Right ventricle myocardium superior (tissue), 1 donor: Measurements from ENCODE around the gene GAS5. TPM values are rescaled to one million over a fixed set of nuclear protein-coding genes. Genes with fewer than 3 reads are reported as not detected.
"Not testable (repeated sequence)": the region's sequence is repeated elsewhere in the genome, so short reads cannot be mapped to it uniquely, and the experiment has no call there.

Experiments used
- ATAC-seq: fragments of 200-7000 bp; cut with Tn5 transposase; one replicate; pipeline ENCODE4 v1.9.1; 2020; ENCODE audit warnings: mild to moderate bottlenecking; ENCODE audit not compliant: poor library complexity
- DNase-seq: peaks from one replicate; pipeline ENCODE4 v3.0.0-alpha.2; 2020
- intact Hi-C: fragments of 100-400 bp; cut with DNase I; formaldehyde crosslinking; loops from one replicate; pipeline ENCODE4 v1.11.2; 2022
- long read RNA-seq: library from polyadenylated mRNA; unstranded; transcript quantifications from one replicate; pipeline ENCODE4 v2.0.0, GENCODE V29; 2021
- total RNA-seq: library from RNA; stranded (reverse); fragmentation: NEBNext Ultra II Directional; extraction: Animal tissue kit (Norgen Biotek cat#: 25700); gene quantifications from one replicate; pipeline ENCODE4 v1.2.1, GENCODE V29; 2021
- donor health status: DM: no; HTN: yes; CAD: no; lungs with severe emphysema.

The GAS5 gene
- 50.2 TPM for total RNA-seq
- long read RNA-seq, partial matches to known transcripts = 2 of 13 reads
- long read RNA-seq, other reads (novel, unspliced or antisense) = 8 of 13 reads

- ATAC-seq (peak; percentile 95), DNase-seq (peak; percentile 99)
- intact Hi-C loops = loop anchor here (5.0 to 10.0 kb wide), 2 partner anchors 97 to 391 kb away; partner anchors contain the start of gene PRDX6
Measured at GRCh38 chr1:173867753-173868265, at the start of gene GAS5. TSS of gene GAS5 (minus strand) at chr1:173867989.

GRCh38 chr1:173917149-173917548, 49.4 kb upstream of the GAS5 start, which contains the start of gene SERPINC1:
TSS of gene SERPINC1 (minus strand) at chr1:173917327. CDS start at chr1:173917259, 68 bp downstream.
- DNase-seq (no peak), ATAC-seq (no peak)
- intact Hi-C loops = no loop called here

DNA sequence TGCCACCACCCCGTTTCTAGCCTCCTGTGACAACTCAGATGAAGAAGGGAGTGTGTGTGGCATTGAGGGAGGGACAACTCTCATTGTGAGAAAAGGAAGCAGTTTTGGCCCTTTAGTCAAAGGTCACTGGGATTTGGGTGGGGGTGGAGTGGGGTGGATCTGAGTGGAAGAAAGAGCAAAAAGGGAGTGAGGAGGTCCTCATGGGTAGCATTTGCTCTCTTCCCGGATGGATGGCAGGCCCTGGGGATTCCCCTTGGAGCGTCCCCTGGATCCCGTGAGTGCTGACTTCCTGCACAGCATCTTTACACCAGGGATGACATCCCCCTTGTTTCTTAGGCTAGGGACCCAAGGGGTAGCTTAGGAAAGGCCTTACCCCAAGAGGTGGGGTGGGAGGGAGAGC, 48.9 kb upstream of the GAS5 start:
- no peak for DNase-seq
- no peak for ATAC-seq
- intact Hi-C loops = no loop called here

DNA sequence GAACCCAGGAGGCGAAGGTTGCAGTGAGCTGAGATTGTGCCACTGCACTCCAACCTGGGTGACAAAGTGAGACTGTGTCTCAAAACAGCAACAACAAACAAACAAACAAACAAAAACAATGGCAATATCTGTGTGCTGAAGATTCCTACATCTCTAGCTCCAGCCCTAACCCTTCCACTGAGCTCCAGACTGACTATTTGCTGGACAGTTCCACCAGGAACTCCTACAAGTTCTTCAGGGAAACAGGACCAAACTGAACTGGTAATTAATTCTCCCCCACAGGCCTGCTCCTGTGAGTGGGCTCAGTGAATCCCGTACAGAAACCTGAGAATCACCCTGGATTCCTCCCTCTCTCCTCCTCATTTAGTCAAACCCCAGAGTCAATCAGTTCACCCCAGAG, 47.8 kb upstream of the GAS5 start:
- no peak for DNase-seq
- intact Hi-C loops = no loop called here
- ATAC-seq = no peak

DNA sequence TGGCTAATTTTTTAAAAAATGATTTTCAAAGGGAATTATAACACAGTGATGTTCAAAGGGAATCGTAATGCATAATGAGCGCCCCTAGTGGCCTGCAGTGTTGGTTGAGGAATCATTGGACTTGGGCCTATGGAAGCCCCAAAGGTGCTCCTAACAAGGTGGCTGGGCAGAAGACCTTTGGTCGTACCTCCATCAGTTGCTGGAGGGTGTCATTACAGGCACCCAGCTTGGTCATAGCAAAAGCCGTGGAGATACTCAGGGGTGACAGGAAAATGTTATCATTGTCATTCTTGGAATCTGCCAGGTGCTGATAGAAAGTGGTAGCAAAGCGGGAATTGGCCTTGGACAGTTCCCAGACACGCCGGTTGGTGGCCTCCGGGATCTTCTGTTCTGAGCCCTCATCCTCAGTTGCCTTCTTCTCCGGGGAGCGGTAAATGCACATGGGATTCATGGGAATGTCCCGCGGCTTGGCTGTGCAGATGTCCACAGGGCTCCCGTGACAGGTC, 46.6 kb upstream of the GAS5 start:
- intact Hi-C loops = no loop called here
- no peak for ATAC-seq
- no peak for DNase-seq

DNA sequence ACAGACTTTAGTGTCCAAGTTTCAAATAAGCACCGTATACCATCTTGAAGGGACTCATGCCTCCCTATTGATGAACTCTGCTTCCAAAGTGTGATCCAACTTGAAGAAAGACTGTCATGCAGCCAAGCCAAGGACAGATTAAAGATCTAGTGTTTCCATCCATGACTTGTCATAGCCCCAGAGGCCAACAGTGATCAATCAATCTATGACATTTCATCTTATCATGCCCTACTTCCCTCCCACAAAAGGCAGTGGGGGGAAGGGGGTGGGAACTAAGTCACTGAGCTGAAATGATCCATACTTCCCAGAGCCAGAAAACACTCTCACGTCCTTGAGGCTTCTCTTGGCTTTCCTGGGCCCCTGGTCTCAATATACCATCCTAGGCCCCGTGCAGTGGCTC, 45.3 kb upstream of the GAS5 start:
- DNase-seq = no peak
- ATAC-seq = no peak
- intact Hi-C loops = no loop called here

- no peak for ATAC-seq
- intact Hi-C loops = no loop called here
- no peak for DNase-seq
Measured at GRCh38 chr1:173903827-173904531, 36.2 kb upstream of the GAS5 start.

DNA sequence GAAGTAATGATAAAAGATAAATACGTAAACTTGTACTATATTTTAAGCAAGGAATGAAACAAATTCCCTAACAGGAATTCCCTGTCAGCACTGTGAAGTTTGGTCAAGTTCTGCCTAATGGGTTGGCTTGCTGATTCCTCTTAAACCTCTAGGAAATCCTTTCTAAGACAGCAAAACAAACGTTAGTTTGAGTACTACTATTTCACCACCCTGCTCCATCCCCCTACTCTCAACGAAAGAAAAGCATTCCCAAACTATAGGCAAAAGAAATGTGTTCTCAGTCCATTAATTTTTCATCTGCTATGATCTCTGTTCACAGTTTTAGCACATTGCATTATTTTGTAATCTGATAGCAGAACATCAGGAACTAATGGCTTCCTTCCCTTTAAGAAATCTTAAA, 33.2 kb upstream of the GAS5 start:
- DNase-seq (no peak), ATAC-seq (no peak)
- intact Hi-C loops = no loop called here

GRCh38 chr1:173900427-173900826, 32.6 kb upstream of the GAS5 start:
- DNase-seq (no peak), ATAC-seq (no peak)
- intact Hi-C loops = no loop called here

DNA sequence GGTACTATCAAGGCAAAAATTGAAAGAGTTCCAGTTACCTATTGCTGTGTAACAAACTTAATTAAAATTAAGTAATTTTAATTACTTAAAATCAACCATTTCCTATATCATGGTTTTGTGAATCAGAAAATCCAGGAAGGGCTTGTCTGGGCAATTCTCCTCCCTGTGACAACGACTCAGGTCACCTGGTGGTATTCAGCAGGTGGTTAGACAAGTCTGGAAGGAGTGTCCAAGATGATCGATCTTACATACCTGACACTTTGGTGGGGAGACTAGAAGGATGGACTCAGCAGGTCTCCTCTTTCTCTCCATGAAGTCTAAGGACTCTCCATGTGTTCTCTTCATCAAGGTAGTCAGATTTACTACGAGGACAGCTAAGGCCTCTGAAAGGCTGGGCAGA, 26.4 kb upstream of the GAS5 start:
- intact Hi-C loops = no loop called here
- no peak for ATAC-seq
- DNase-seq = no peak

- ATAC-seq = no peak
Measured at GRCh38 chr1:173893611-173894010, 25.8 kb upstream of the GAS5 start.

GRCh38 chr1:173889885-173890284, 22.1 kb upstream of the GAS5 start:
- intact Hi-C loops = no loop called here
- no peak for ATAC-seq
- no peak for DNase-seq

More at GRCh38 chr1:173893611-173894010, 25.8 kb upstream of the GAS5 start:
- intact Hi-C loops = no loop called here
- DNase-seq = no peak

DNA sequence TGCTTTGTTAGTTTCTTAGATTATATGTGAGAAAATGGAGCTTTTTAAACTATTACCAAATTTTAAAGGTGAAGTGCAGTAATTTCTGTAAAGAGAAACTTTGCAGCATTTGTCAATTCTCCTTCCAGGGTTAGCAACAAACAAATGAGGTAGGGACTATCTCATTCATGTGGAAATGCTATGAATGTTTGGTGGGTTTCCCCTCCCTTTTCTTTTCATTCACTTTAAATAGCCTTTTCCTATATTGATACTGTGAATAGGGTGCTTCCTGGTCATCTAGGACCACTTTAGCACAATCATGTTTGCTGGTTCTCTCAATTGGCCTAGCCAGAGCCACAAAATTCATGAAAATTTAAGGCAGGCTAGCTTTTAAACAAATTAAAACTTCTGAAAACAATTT, 21.0 kb upstream of the GAS5 start:
- DNase-seq = no peak
- intact Hi-C loops = no loop called here
- no peak for ATAC-seq

GRCh38 chr1:173887627-173888026, 19.8 kb upstream of the GAS5 start:
- intact Hi-C loops = no loop called here
- ATAC-seq = no peak
- no peak for DNase-seq

- no peak for ATAC-seq
- no peak for DNase-seq
- intact Hi-C loops = no loop called here
Measured at GRCh38 chr1:173886746-173887611, 19.2 kb upstream of the GAS5 start.

- DNase-seq = no peak
- ATAC-seq = no peak
- intact Hi-C loops = no loop called here
Measured at GRCh38 chr1:173884701-173885100, 16.9 kb upstream of the GAS5 start.

DNA sequence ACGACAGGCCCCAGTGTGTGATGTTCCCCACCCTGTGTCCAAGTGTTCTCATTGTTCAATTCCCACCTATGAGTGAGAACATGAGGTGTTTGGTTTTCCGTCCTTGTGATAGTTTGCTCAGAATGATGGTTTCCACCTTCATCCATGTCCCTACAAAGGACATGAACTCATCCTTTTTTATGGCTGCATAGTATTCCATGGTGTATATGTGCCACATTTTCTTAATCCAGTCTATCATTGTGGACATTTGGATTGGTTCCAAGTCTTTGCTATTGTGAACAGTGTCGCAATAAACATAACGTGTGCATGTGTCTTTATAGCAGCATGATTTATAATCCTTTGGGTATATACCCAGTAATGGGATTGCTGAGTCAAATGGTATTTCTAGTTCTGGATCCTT, 13.3 kb upstream of the GAS5 start:
- ATAC-seq, intact Hi-C loops, DNase-seq: not testable (repeated sequence)

DNA sequence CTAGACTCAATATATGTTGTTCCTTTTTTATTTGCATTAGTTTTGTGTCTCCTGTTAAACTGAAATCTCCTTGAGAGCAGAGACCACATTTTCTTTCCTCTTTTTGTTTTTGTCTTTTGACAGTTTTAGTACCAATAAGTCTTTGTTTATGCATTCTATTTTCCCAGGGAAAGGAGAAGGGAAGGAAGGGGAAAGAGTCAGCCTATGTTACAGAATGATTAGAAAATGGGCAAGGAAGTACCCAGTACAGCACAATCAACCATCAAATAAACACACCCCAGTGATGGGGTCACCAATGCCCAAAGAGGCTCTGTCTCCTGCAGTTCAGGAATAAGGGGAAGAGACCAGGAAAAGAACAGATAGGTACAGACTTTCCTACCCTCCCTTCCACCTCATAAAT, 10.5 kb upstream of the GAS5 start:
- DNase-seq = no peak
- intact Hi-C loops = no loop called here
- no peak for ATAC-seq

DNA sequence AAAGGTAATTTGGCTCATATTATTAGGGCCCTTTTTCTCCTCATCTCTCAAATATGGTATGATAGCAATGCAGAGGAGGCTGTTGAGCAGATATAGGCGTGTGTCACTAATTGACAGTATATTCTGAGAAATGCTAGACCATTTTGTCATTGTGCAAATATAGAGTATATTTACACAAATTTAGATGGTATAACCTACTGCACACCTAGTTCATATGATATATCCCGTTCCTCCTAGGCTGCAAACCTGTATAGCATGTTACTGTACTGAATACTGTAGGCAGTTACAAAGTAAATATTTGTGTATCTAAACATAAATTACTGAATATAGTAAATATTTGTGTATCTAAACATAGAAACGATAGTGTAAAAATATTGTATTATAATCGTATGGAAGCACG, 8.9 kb upstream of the GAS5 start:
- ATAC-seq = no peak
- no peak for DNase-seq
- intact Hi-C loops = no loop called here
